CD14-positive monocyte (primary cell): ENCODE measurements around the gene PDIA2. TPM values are rescaled to one million over a fixed set of nuclear protein-coding genes. Genes with fewer than 3 reads are reported as not detected.

Source experiments
- DNase-seq, 3 donors: peaks; one replicate each; pipeline ENCODE4 v3.0.0-alpha.2; 2011 to 2022
- H2AFZ ChIP-seq: 2 replicates; pipeline ENCODE4 v1.6.0; 2012; ENCODE audit warnings: mild to moderate bottlenecking, low read depth, low read length, inconsistent platforms; ENCODE audit not compliant: insufficient read depth, poor library complexity, severe bottlenecking
- H3K27ac ChIP-seq, 2 donors: 1 replicate in 1 of 2; 2 replicates in 1 of 2; pipeline ENCODE4 v1.5.1; 2012 to 2013; ENCODE audit warnings: low read length in 2 of 2, control low read depth in 1 of 2, inconsistent platforms in 1 of 2, low read depth in 1 of 2, mild to moderate bottlenecking in 1 of 2
- H3K27me3 ChIP-seq, 2 donors: one replicate each; pipeline versions ENCODE4 v1.6.0 to v1.6.1; 2011 to 2013; ENCODE audit warnings: low read length in 2 of 2; ENCODE audit not compliant: control insufficient read depth in 2 of 2, insufficient read depth in 2 of 2
- H3K36me3 ChIP-seq, 2 donors: replicated peaks in 1 of 2; 1 replicate in 1 of 2; 2 replicates in 1 of 2; pipeline versions ENCODE4 v1.5.1 to v1.6.1; 2012 to 2013; ENCODE audit warnings: low read length in 2 of 2, control low read depth in 1 of 2, inconsistent platforms in 1 of 2, mild to moderate bottlenecking in 1 of 2; ENCODE audit not compliant: insufficient read depth in 2 of 2, control insufficient read depth in 1 of 2
- H3K4me1 ChIP-seq, 2 donors: 1 replicate in 1 of 2; 2 replicates in 1 of 2; pipeline versions ENCODE4 v1.5.1 to v1.6.1; 2012 to 2013; ENCODE audit warnings: low read length in 2 of 2, control low read depth in 1 of 2, inconsistent platforms in 1 of 2, mild to moderate bottlenecking in 1 of 2, moderate library complexity in 1 of 2; ENCODE audit not compliant: insufficient read depth in 2 of 2, control insufficient read depth in 1 of 2
- H3K4me2 ChIP-seq: replicated peaks from 2 replicates; pipeline ENCODE3; 2012; ENCODE audit warnings: low read length, moderate library complexity, mild to moderate bottlenecking; ENCODE audit not compliant: poor library complexity, severe bottlenecking; ENCODE audit errors: extremely low read depth
- H3K4me3 ChIP-seq, 3 experiments: fragments of 200-600 bp in 1 of 3; sonication (generic) in 1 of 3; replicated peaks in 1 of 3; 1 replicate in 2 of 3; 2 replicates in 1 of 3; pipeline ENCODE4 v1.5.1; 2011 to 2013; ENCODE audit warnings: low read length in 3 of 3, mild to moderate bottlenecking in 3 of 3, control low read depth in 2 of 3, low read depth in 2 of 3, inconsistent platforms in 1 of 3, moderate library complexity in 1 of 3
- H3K79me2 ChIP-seq: 2 replicates; pipeline ENCODE4 v1.6.0; 2012; ENCODE audit warnings: mild to moderate bottlenecking, control low read depth, inconsistent platforms, low read length, moderate library complexity; ENCODE audit not compliant: insufficient read depth
- H3K9ac ChIP-seq: 2 replicates; pipeline ENCODE4 v1.6.0; 2017; ENCODE audit warnings: low read length, mild to moderate bottlenecking; ENCODE audit not compliant: insufficient read depth, poor library complexity, severe bottlenecking
- H3K9me3 ChIP-seq, 2 donors: replicated peaks in 1 of 2; 1 replicate in 1 of 2; 2 replicates in 1 of 2; pipeline versions ENCODE4 v1.5.1 to v1.6.1; 2012 to 2013; ENCODE audit warnings: low read length in 2 of 2, control low read depth in 1 of 2; ENCODE audit not compliant: control insufficient read depth in 1 of 2, insufficient read depth in 1 of 2
- H4K20me1 ChIP-seq: 2 replicates; pipeline ENCODE4 v1.6.0; 2012; ENCODE audit warnings: mild to moderate bottlenecking, low read length, control low read depth, moderate library complexity; ENCODE audit not compliant: insufficient read depth
- H3K27ac Mint-ChIP-seq, 7 donors: one replicate each; pipeline ENCODE4 v1.8.0; 2020; ENCODE audit warnings: mild to moderate bottlenecking in 7 of 7, mixed read lengths in 7 of 7, moderate library complexity in 6 of 7, inconsistent platforms in 2 of 7
- H3K27me3 Mint-ChIP-seq, 3 donors: one replicate each; pipeline ENCODE4 v1.8.0; 2021 to 2022; ENCODE audit warnings: low read depth in 3 of 3, mild to moderate bottlenecking in 3 of 3, mixed read lengths in 3 of 3, moderate library complexity in 3 of 3, inconsistent platforms in 1 of 3
- H3K36me3 Mint-ChIP-seq, 2 donors: one replicate each; pipeline ENCODE4 v1.8.0; 2020; ENCODE audit warnings: mixed read lengths in 2 of 2, inconsistent platforms in 1 of 2, mild to moderate bottlenecking in 1 of 2
- H3K4me1 Mint-ChIP-seq: one replicate; pipeline ENCODE4 v1.8.0; 2020; ENCODE audit warnings: mild to moderate bottlenecking, mixed read lengths
- H3K4me3 Mint-ChIP-seq, 2 donors: one replicate each; pipeline ENCODE4 v1.8.0; 2020; ENCODE audit warnings: mild to moderate bottlenecking in 2 of 2, mixed read lengths in 2 of 2, moderate library complexity in 1 of 2
- H3K9me3 Mint-ChIP-seq, 7 donors: one replicate each; pipeline ENCODE4 v1.8.0; 2020 to 2022; ENCODE audit warnings: mixed read lengths in 7 of 7, mild to moderate bottlenecking in 6 of 7, moderate library complexity in 6 of 7, inconsistent platforms in 2 of 7
- WGBS: methylation state at CpG from one replicate; pipeline ENCODE4 v1.1.5; 2013; ENCODE audit warnings: missing lambda C conversion rate; ENCODE audit not compliant: insufficient coverage; 5-methylcytosine and 5-hydroxymethylcytosine counted together
- intact Hi-C, 2 donors: fragments of 100-400 bp; cut with micrococcal nuclease; formaldehyde crosslinking; loops; one replicate each; pipeline versions ENCODE4 v1.15.0 to v1.15.1; 2023
- polyA plus RNA-seq, 3 donors: library from polyadenylated mRNA; depleted of rRNA in 1 of 3; unstranded in 2 of 3; stranded (reverse) in 1 of 3; fragments of 300-500 nt in 2 of 3; fragments of >200 nt in 1 of 3; fragmentation: Illumina TruSeq in 2 of 3; gene quantifications; 1 replicate in 2 of 3; 2 replicates in 1 of 3; pipeline ENCODE4 v1.2.3, GENCODE V29; 2012 to 2021
- TF ChIP-seq, protein P1 (sequence below): fragments of 200-600 bp; IDR thresholded peaks from one replicate; pipeline ENCODE4 v1.8.0; 2022; ENCODE audit warnings: antibody characterized with exemption, mild to moderate bottlenecking

PDIA2 gene
- polyA plus RNA-seq, 3 donors = not detected

- Histone ChIP-seq H4K20me1 (peaks cover 77% of the 10 kb centered on the region), H2AFZ (no peak overlapping the region), H3K4me3 (no peak overlapping the region), H3K4me1 (peaks cover 26 to 28% of the 10 kb centered on the region in 2 donors), H3K36me3 (peaks cover 13 to 33% of the 10 kb centered on the region in 2 donors), H3K27ac (peak overlapping the region in 1 of 2 donors; percentile 38), H3K9me3 (no peaks in the 10 kb centered on the region), H3K79me2 (peaks cover 92% of the 10 kb centered on the region), H3K27me3 (no peaks in the 10 kb centered on the region), H3K4me2 (no peak overlapping the region), H3K9ac (no peak overlapping the region)
- Mint-ChIP-seq H3K4me1 (peaks cover 34% of the 10 kb centered on the region), H3K9me3 (no peaks in the 10 kb centered on the region), H3K4me3 (no peak overlapping the region), H3K27me3 (peaks cover 0 to 1% (median 0%) of the 10 kb centered on the region in 3 donors), H3K36me3 (peaks cover 25 to 27% of the 10 kb centered on the region in 2 donors), H3K27ac (peak overlapping the region in 3 of 7 donors; percentile 48 to 80 (median 64))
- WGBS = 76% methylated on average over 3 of the region's 9 CpGs
- DNase-seq = no peak
- intact Hi-C loops = no loop called here
- TF ChIP-seq, protein P1, sequence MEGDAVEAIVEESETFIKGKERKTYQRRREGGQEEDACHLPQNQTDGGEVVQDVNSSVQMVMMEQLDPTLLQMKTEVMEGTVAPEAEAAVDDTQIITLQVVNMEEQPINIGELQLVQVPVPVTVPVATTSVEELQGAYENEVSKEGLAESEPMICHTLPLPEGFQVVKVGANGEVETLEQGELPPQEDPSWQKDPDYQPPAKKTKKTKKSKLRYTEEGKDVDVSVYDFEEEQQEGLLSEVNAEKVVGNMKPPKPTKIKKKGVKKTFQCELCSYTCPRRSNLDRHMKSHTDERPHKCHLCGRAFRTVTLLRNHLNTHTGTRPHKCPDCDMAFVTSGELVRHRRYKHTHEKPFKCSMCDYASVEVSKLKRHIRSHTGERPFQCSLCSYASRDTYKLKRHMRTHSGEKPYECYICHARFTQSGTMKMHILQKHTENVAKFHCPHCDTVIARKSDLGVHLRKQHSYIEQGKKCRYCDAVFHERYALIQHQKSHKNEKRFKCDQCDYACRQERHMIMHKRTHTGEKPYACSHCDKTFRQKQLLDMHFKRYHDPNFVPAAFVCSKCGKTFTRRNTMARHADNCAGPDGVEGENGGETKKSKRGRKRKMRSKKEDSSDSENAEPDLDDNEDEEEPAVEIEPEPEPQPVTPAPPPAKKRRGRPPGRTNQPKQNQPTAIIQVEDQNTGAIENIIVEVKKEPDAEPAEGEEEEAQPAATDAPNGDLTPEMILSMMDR = no peak
Observed at GRCh38 chr16:321532-321931, 38.6 kb downstream of the PDIA2 start.

DNA sequence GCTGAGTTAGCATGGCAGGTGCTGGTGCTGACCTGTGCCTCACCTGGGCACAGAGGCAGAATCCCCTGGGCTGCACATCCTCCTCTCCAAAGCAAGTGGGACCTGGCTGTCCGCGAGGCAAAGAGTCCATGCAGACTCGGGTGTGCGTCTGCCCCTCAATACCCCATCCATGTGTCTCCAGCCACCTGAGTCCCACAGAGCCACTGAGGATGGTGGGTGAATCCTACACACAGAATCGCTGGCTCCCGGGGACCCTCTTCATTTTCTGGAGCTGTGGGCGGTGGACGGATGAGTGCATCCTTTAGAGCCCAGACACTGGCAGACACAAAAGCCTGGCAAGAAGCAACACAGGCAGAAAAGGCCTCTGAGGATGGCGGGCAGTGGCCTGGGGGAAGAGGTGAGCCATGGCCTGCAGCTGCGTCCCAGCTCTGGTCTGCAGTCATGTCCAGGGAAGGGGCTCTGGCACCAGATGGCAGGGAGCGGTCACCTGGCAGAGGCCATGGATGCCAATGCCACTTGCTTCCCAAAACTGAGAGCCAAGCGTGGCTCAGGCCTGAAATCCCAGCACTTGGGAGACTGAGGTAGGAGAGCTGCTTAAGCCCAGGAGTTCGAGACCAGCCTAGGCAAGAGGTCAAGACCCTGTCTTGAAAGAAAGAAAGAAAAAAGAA lies 39.6 kb downstream of the PDIA2 start:
- H3K9ac ChIP-seq = no peak overlapping the region
- no peak overlapping the region for H3K27ac ChIP-seq
- peaks cover 22 to 27% of the 10 kb centered on the region in 2 donors for H3K36me3 Mint-ChIP-seq
- H3K4me1 ChIP-seq = peaks cover 37 to 39% of the 10 kb centered on the region in 2 donors
- H3K4me3 ChIP-seq = no peak overlapping the region
- no peak overlapping the region for H3K4me3 Mint-ChIP-seq
- peaks cover 74% of the 10 kb centered on the region for H4K20me1 ChIP-seq
- no peak for DNase-seq
- TF ChIP-seq, protein P1 = no peak
- H3K36me3 ChIP-seq = peaks cover 13 to 26% of the 10 kb centered on the region in 2 donors
- H3K27me3 Mint-ChIP-seq = peaks cover 0 to 1% (median 0%) of the 10 kb centered on the region in 3 donors
- H3K9me3 Mint-ChIP-seq = no peaks in the 10 kb centered on the region
- H3K9me3 ChIP-seq = no peaks in the 10 kb centered on the region
- H2AFZ ChIP-seq = no peak overlapping the region
- H3K4me2 ChIP-seq = no peak overlapping the region
- H3K4me1 Mint-ChIP-seq = peaks cover 42% of the 10 kb centered on the region
- H3K27ac Mint-ChIP-seq = peak overlapping the region in 3 of 7 donors; percentile 4 to 57 (median 47)
- 96% methylated on average over 9 of the region's 13 CpGs for WGBS
- H3K27me3 ChIP-seq = no peaks in the 10 kb centered on the region
- peaks cover 89% of the 10 kb centered on the region for H3K79me2 ChIP-seq
- intact Hi-C loops = no loop called here
